Muscle layer of duodenum (tissue), 2 donors: Measurements from ENCODE around the gene TOMM70.
A peak's percentile ranks its signal among the peaks of the same experiment; 100 is the strongest.

Source experiments
- H3K27ac ChIP-seq: one replicate; pipeline ENCODE4 v1.7.0; 2013; ENCODE audit warnings: mild to moderate bottlenecking, low read length
- H3K27me3 ChIP-seq: one replicate; pipeline ENCODE4 v1.7.0; 2013; ENCODE audit warnings: low read depth, mild to moderate bottlenecking, control low read depth, low read length
- H3K36me3 ChIP-seq, 2 donors: one replicate each; pipeline ENCODE4 v1.7.0; 2013; ENCODE audit warnings: low read length in 2 of 2, control low read depth in 1 of 2, mild to moderate bottlenecking in 1 of 2; ENCODE audit not compliant: insufficient read depth in 2 of 2, control insufficient read depth in 1 of 2
- H3K4me1 ChIP-seq, 2 donors: one replicate each; pipeline ENCODE4 v1.7.0; 2013; ENCODE audit warnings: low read length in 2 of 2, mild to moderate bottlenecking in 2 of 2, control low read depth in 1 of 2, moderate library complexity in 1 of 2; ENCODE audit not compliant: insufficient read depth in 2 of 2, control insufficient read depth in 1 of 2
- H3K4me3 ChIP-seq, 2 donors: one replicate each; pipeline ENCODE4 v1.7.0; 2013; ENCODE audit warnings: low read length in 2 of 2, low read depth in 1 of 2, mild to moderate bottlenecking in 1 of 2
- H3K9me3 ChIP-seq, 2 donors: one replicate each; pipeline ENCODE4 v1.7.0; 2013; ENCODE audit warnings: low read length in 2 of 2, control low read depth in 1 of 2, mild to moderate bottlenecking in 1 of 2; ENCODE audit not compliant: control insufficient read depth in 1 of 2
- donor health status: healthy.

TOMM70 gene

GRCh38 chr3:100407977-100408532, 7.2 kb upstream of the TOMM70 start:
- H3K9me3 ChIP-seq: peaks cover 5 to 17% of the 10 kb centered on the region in 2 donors
- H3K4me3 ChIP-seq: no peak overlapping the region
- no peaks in the 10 kb centered on the region for H3K27me3 ChIP-seq
- H3K4me1 ChIP-seq: peaks cover 2 to 7% of the 10 kb centered on the region in 2 donors
- H3K27ac ChIP-seq: no peak overlapping the region
- peaks cover 0 to 18% of the 10 kb centered on the region in 2 donors for H3K36me3 ChIP-seq

- peaks cover 6 to 16% of the 10 kb centered on the region in 2 donors for H3K4me1 ChIP-seq
- H3K27me3 ChIP-seq: no peaks in the 10 kb centered on the region
These were observed 6.3 kb upstream of the TOMM70 start for GRCh38 chr3:100407164-100407563.

GRCh38 chr3:100404250-100404548, 3.3 kb upstream of the TOMM70 start:
- Histone ChIP-seq H3K9me3 (peaks cover 5 to 13% of the 10 kb centered on the region in 2 donors), H3K27ac (no peak overlapping the region), H3K36me3 (peaks cover 0 to 10% of the 10 kb centered on the region in 2 donors), H3K27me3 (no peaks in the 10 kb centered on the region), H3K4me1 (peaks cover 14 to 24% of the 10 kb centered on the region in 2 donors), H3K4me3 (no peak overlapping the region)

More at GRCh38 chr3:100407164-100407563, 6.3 kb upstream of the TOMM70 start:
- Histone ChIP-seq H3K4me3 (no peak overlapping the region), H3K9me3 (peaks cover 5 to 17% of the 10 kb centered on the region in 2 donors), H3K36me3 (peaks cover 0 to 18% of the 10 kb centered on the region in 2 donors), H3K27ac (no peak overlapping the region)

GRCh38 chr3:100403362-100404249, 2.7 kb upstream of the TOMM70 start:
- peaks cover 15 to 29% of the 10 kb centered on the region in 2 donors for H3K4me1 ChIP-seq
- H3K36me3 ChIP-seq: peaks cover 0 to 10% of the 10 kb centered on the region in 2 donors
- H3K9me3 ChIP-seq: peaks cover 5 to 11% of the 10 kb centered on the region in 2 donors
- no peaks in the 10 kb centered on the region for H3K27me3 ChIP-seq
- no peak overlapping the region for H3K27ac ChIP-seq
- H3K4me3 ChIP-seq: peak overlapping the region; percentile 76 to 95

GRCh38 chr3:100402891-100403290, 2.0 kb upstream of the TOMM70 start:
- Histone ChIP-seq H3K27ac (no peak overlapping the region), H3K4me3 (peak overlapping the region; percentile 76 to 95), H3K27me3 (no peaks in the 10 kb centered on the region), H3K9me3 (peaks cover 5 to 8% of the 10 kb centered on the region in 2 donors), H3K4me1 (peaks cover 15 to 32% of the 10 kb centered on the region in 2 donors), H3K36me3 (peaks cover 0 to 4% of the 10 kb centered on the region in 2 donors)

- Histone ChIP-seq H3K4me1 (peaks cover 15 to 33% of the 10 kb centered on the region in 2 donors), H3K27ac (peak overlapping the region; percentile 91), H3K27me3 (no peaks in the 10 kb centered on the region), H3K36me3 (peaks cover 0 to 4% of the 10 kb centered on the region in 2 donors), H3K9me3 (peaks cover 4 to 5% of the 10 kb centered on the region in 2 donors), H3K4me3 (peak overlapping the region; percentile 76 to 95)
These were observed 1.4 kb upstream of the TOMM70 start for GRCh38 chr3:100402256-100402655.

- Histone ChIP-seq H3K4me3 (peak overlapping the region; percentile 76 to 95), H3K9me3 (no peaks in the 10 kb centered on the region), H3K27ac (peak overlapping the region; percentile 91), H3K36me3 (peaks cover 0 to 4% of the 10 kb centered on the region in 2 donors), H3K27me3 (no peaks in the 10 kb centered on the region), H3K4me1 (peaks cover 15 to 33% of the 10 kb centered on the region in 2 donors)
These were observed 769 bp upstream of the TOMM70 start for GRCh38 chr3:100401674-100402041.

- Histone ChIP-seq H3K27ac (peak overlapping the region; percentile 91), H3K4me1 (peaks cover 15 to 41% of the 10 kb centered on the region in 2 donors), H3K4me3 (peak overlapping the region; percentile 76 to 95), H3K9me3 (no peaks in the 10 kb centered on the region), H3K36me3 (peaks cover 0 to 4% of the 10 kb centered on the region in 2 donors), H3K27me3 (no peaks in the 10 kb centered on the region)
These were observed 490 bp downstream of the TOMM70 start for GRCh38 chr3:100400419-100400779.

GRCh38 chr3:100399341-100400071, 1.4 kb downstream of the TOMM70 start:
- no peaks in the 10 kb centered on the region for H3K27me3 ChIP-seq
- peaks cover 0 to 4% of the 10 kb centered on the region in 2 donors for H3K36me3 ChIP-seq
- no peaks in the 10 kb centered on the region for H3K9me3 ChIP-seq
- peaks cover 15 to 41% of the 10 kb centered on the region in 2 donors for H3K4me1 ChIP-seq
- peak overlapping the region; percentile 91 for H3K27ac ChIP-seq
- peak overlapping the region; percentile 76 to 95 for H3K4me3 ChIP-seq

- H3K9me3 ChIP-seq: no peaks in the 10 kb centered on the region
- H3K27me3 ChIP-seq: no peaks in the 10 kb centered on the region
- H3K27ac ChIP-seq: no peak overlapping the region
- peaks cover 9 to 25% of the 10 kb centered on the region in 2 donors for H3K4me1 ChIP-seq
- peaks cover 0 to 4% of the 10 kb centered on the region in 2 donors for H3K36me3 ChIP-seq
- H3K4me3 ChIP-seq: no peak overlapping the region
These were observed 3.9 kb downstream of the TOMM70 start for GRCh38 chr3:100396967-100397366.
